ENCODE data around the gene B4GALT1.

DNA sequence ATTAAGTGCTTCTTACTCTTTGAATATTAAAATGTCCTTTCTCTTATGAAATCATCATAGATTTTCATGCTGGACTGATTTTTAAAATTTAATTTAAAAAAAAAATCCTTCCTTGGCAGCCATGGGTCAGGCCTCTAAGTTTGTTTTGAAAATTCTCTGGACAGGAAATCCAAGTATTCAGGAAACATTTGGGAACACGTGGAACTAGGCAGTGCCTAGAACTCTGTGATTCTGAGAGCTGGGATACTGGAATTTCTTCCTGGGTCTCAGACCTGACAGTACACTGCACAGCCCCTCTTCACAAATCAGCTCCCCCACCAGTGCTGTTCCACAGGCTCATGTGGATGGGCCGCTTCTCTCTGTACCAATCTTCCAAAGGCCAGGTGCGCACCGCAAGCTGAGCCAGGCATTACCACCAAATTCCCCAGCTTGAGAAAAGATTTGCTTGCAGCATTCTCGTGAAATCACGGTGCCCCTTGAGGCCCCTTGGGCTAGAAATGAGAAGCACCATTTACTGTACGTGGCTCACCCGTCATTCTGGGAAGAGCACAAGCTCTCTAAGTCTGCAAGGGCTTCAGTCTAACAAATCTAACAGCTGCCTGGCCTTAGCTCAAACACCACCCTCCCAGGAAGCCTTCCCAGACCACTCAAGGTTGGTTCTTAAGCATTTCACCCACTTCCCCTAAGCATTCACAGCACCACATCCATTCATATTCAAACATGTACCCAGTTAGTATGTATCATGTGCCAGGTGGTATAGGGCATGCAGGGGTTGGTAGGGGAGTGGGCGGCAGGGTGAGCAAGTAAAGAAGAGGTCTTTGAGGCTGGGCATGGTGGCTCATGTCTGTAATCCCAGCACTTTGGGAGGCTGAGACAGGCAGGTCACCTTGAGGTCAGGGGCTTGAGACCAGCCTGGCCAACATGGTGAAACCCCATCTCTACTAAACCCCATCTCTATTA lies 26.5 kb downstream of the B4GALT1 start:
- TF ChIP-seq POLR2A (IDR thresholded peaks at IDR 0.05) (no peak), CTCF (IDR thresholded peaks at IDR 0.05 in 8 of 11, conservative IDR thresholded peaks at IDR 0.05 in 3 of 11) (no peak), POLR2AphosphoS5 (IDR thresholded peaks at IDR 0.05) (peak in 1 of 3 donors; percentile 34)

Data from spleen (tissue), 7 donors.